GM12878 (cell line): ENCODE results near the gene TGFBI. TPM values are rescaled to one million over a fixed set of nuclear protein-coding genes. Genes with fewer than 3 reads are reported as not detected.

Source experiments
- BCLAF1 ChIP-seq: fragments of 450-650 bp; IDR thresholded peaks from 2 replicates; pipeline ENCODE4 v1.6.1; 2017; ENCODE audit warnings: antibody characterized with exemption, mild to moderate bottlenecking, moderate library complexity
- FOXK2 ChIP-seq: fragments of 450-650 bp; IDR thresholded peaks from 2 replicates; pipeline ENCODE4 v1.6.1; 2017; ENCODE audit warnings: mild to moderate bottlenecking, moderate library complexity
- IRF4 ChIP-seq: IDR thresholded peaks from 2 replicates; pipeline ENCODE4 v1.6.1; 2011; ENCODE audit warnings: low read depth, low read length
- MYC ChIP-seq: IDR thresholded peaks from 2 replicates; pipeline ENCODE4 v1.6.1; 2011; ENCODE audit warnings: mild to moderate bottlenecking, low read length, moderate library complexity, inconsistent platforms; ENCODE audit not compliant: insufficient read depth, insufficient replicate concordance, insufficient read length, severe bottlenecking
- NFXL1 ChIP-seq: fragments of 450-650 bp; IDR thresholded peaks from 2 replicates; pipeline ENCODE4 v1.6.1; 2017; ENCODE audit warnings: antibody characterized with exemption, mild to moderate bottlenecking, borderline replicate concordance
- WRNIP1 ChIP-seq: IDR thresholded peaks from 2 replicates; pipeline ENCODE4 v1.6.1; 2011; ENCODE audit warnings: low read depth, low read length, improper control_type of control experiment, borderline replicate concordance
- ZBTB33 ChIP-seq: fragments of 450-650 bp; IDR thresholded peaks from 2 replicates; pipeline ENCODE4 v1.6.1; 2017; ENCODE audit warnings: mild to moderate bottlenecking
- ZBTB4 ChIP-seq: fragments of 450-650 bp; formaldehyde crosslinking; IDR thresholded peaks from 2 replicates; pipeline ENCODE4 v1.4.0; 2022; ENCODE audit warnings: mild to moderate bottlenecking, moderate library complexity
- polyA plus RNA-seq, 11 experiments: library from polyadenylated mRNA; depleted of rRNA in 4 of 11; unstranded in 6 of 11; stranded (reverse) in 5 of 11; fragments of >200 nt; fragmentation: Nextera tagmentation in 4 of 11; fragmentation: Illumina TruSeq in 1 of 11; extraction: Ambion mirVana in 4 of 11; extraction: Trizol in 1 of 11; gene quantifications; 1 replicate in 1 of 11; 2 replicates in 10 of 11; pipeline versions ENCODE4 v1.2.1 to v1.2.3, GENCODE V29; 2011 to 2016; ENCODE audit warnings: inconsistent platforms in 2 of 11, missing spikeins in 2 of 11, low read depth in 1 of 11
- total RNA-seq, 4 experiments: library from RNA; depleted of rRNA in 3 of 4; stranded (reverse); fragments of >200 nt in 3 of 4; fragmentation: Illumina TruSeq in 1 of 4; extraction: Trizol in 1 of 4; gene quantifications; 2 replicates each; pipeline versions ENCODE4 v1.2.1 to v1.2.3, GENCODE V29; 2013 to 2021

Gene TGFBI
- total and polyA plus RNA-seq, 10 of the 15 experiments (the other 5 are each of a cell fraction or from before 2014, with no cell fraction given), result 0.12 to 1.8 (median 0.19) TPM

DNA sequence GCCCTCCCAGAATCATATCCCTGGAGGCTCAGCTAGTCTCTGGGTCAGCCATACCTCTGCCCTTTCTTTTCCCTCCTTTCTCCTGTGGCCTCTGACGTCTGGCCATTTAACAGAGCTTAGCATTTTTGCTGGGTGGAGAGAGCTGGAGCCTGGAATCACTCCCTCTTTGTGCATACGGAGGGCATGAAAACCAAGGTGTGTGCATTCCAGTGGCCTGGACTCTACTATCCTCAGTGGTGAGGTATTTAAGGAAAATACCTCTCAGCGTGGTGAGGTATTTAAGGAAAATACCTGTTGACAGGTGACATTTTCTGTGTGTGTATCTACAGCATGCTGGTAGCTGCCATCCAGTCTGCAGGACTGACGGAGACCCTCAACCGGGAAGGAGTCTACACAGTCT lies 27.5 kb downstream of the TGFBI start (continued):
- TF ChIP-seq MYC (no peak), ZBTB33 (no peak), IRF4 (no peak), NFXL1 (no peak), BCLAF1 (no peak), FOXK2 (no peak), WRNIP1 (no peak), ZBTB4 (no peak)
- TF ChIP-seq, all 136 proteins: peak for 0
